Duodenal mucosa (tissue), 2 donors: ENCODE results near the gene TMEM184A.

Experiments used
- H3K27ac ChIP-seq: one replicate; pipeline ENCODE4 v1.7.0; 2013; ENCODE audit warnings: low read depth, low read length
- H3K27me3 ChIP-seq, 2 donors: one replicate each; pipeline ENCODE4 v1.7.0; 2013; ENCODE audit warnings: low read length in 2 of 2, control low read depth in 1 of 2; ENCODE audit not compliant: insufficient read depth in 2 of 2, control insufficient read depth in 1 of 2
- H3K36me3 ChIP-seq, 2 donors: one replicate each; pipeline ENCODE4 v1.7.0; 2013; ENCODE audit warnings: low read length in 2 of 2, control low read depth in 1 of 2; ENCODE audit not compliant: insufficient read depth in 2 of 2, control insufficient read depth in 1 of 2
- H3K4me1 ChIP-seq, 2 donors: one replicate each; pipeline ENCODE4 v1.7.0; 2013; ENCODE audit warnings: low read length in 2 of 2, control low read depth in 1 of 2; ENCODE audit not compliant: insufficient read depth in 2 of 2, control insufficient read depth in 1 of 2
- H3K4me3 ChIP-seq, 2 donors: one replicate each; pipeline ENCODE4 v1.7.0; 2013; ENCODE audit warnings: low read length in 2 of 2, low read depth in 1 of 2
- H3K9ac ChIP-seq, 2 donors: one replicate each; pipeline ENCODE4 v1.7.0; 2013; ENCODE audit warnings: low read length in 2 of 2, low read depth in 1 of 2
- H3K9me3 ChIP-seq, 2 donors: one replicate each; pipeline ENCODE4 v1.7.0; 2013; ENCODE audit warnings: low read length in 2 of 2, control low read depth in 1 of 2; ENCODE audit not compliant: control insufficient read depth in 1 of 2

TMEM184A gene

GRCh38 chr7:1495564-1496242 lies 60.3 kb downstream of the TMEM184A start:
- Histone ChIP-seq H3K4me1 (no peaks in the 10 kb centered on the region), H3K27ac (no peak overlapping the region), H3K4me3 (no peak overlapping the region), H3K9ac (no peak overlapping the region), H3K36me3 (peaks cover 18 to 78% of the 10 kb centered on the region in 2 donors), H3K27me3 (no peaks in the 10 kb centered on the region), H3K9me3 (no peaks in the 10 kb centered on the region)

- Histone ChIP-seq H3K27me3 (no peaks in the 10 kb centered on the region), H3K9me3 (no peaks in the 10 kb centered on the region), H3K9ac (no peak overlapping the region), H3K4me3 (no peak overlapping the region), H3K27ac (no peak overlapping the region), H3K36me3 (peaks cover 17 to 78% of the 10 kb centered on the region in 2 donors), H3K4me1 (no peaks in the 10 kb centered on the region)
Measured at GRCh38 chr7:1494866-1495563, 61.0 kb downstream of the TMEM184A start.

DNA sequence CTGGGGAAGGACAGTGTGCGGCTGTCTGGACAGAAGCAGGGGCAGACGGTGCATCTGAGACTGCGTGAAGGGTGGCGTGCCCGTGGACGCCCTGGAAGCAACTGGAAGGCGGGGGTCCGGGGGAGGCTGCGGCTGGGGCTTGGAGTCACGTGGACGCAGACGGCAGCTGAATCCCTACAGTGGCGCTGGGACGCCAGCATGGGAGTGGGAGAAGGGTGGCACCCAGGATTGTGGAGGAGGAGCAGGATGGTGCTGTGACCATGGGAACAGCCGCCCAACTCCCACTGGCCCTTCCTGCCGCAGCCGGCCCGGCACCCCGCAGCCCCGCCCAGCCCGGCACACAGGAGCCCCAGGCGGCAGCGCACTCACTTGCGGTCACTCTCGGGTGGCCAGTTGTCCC lies 61.6 kb downstream of the TMEM184A start:
- Histone ChIP-seq H3K27ac (no peak overlapping the region), H3K9me3 (no peaks in the 10 kb centered on the region), H3K36me3 (peaks cover 19 to 78% of the 10 kb centered on the region in 2 donors), H3K27me3 (no peaks in the 10 kb centered on the region), H3K4me3 (no peak overlapping the region), H3K4me1 (no peaks in the 10 kb centered on the region), H3K9ac (no peak overlapping the region)

GRCh38 chr7:1493571-1493970 lies 62.4 kb downstream of the TMEM184A start:
- no peak overlapping the region for H3K9ac ChIP-seq
- no peaks in the 10 kb centered on the region for H3K27me3 ChIP-seq
- H3K4me1 ChIP-seq, result no peaks in the 10 kb centered on the region
- no peak overlapping the region for H3K27ac ChIP-seq
- no peak overlapping the region for H3K4me3 ChIP-seq
- no peaks in the 10 kb centered on the region for H3K9me3 ChIP-seq
- H3K36me3 ChIP-seq, result peaks cover 28 to 81% of the 10 kb centered on the region in 2 donors

DNA sequence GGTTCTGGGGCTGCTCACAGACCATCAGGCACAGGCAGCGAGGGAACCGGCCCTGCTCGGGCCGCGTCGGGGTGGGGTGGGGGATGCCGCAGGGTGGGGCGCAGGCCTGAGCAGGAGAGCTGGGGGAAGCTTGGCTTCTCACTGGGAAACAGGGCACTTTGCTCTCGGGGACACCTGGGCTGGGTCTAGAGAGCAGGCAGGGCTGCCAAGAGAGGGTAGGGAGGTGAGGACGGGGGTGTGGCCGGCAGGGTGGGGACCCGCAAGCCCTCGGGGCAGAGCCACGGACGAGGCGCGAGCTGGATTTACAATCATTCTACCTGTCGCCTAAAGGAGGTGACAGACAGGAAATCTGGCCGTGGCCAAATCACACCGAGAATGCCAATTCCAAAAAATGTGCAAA lies 62.9 kb downstream of the TMEM184A start:
- H3K36me3 ChIP-seq, result peaks cover 32 to 83% of the 10 kb centered on the region in 2 donors
- no peaks in the 10 kb centered on the region for H3K9me3 ChIP-seq
- no peaks in the 10 kb centered on the region for H3K27me3 ChIP-seq
- H3K4me3 ChIP-seq, result no peak overlapping the region
- H3K9ac ChIP-seq, result no peak overlapping the region
- no peaks in the 10 kb centered on the region for H3K4me1 ChIP-seq
- no peak overlapping the region for H3K27ac ChIP-seq

DNA sequence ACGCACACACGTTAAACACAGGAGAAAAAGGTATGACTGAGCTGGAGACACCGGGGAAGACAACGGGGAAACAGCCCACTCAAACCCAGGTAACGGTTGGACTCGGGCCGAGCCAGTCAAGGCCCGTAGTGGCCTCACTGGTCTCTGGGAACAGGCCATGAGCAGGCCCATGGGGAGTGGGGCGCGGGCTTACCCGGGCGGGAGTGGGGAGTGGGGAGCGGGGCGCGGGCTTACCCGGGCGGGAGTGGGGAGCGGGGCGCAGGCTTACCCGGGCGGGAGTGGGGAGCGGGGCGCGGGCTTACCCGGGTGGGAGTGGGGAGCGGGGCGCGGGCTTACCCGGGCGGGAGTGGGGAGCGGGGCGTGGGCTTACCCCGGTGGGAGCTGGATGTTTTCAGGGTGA lies 63.4 kb downstream of the TMEM184A start:
- Histone ChIP-seq H3K9ac (no peak overlapping the region), H3K9me3 (no peaks in the 10 kb centered on the region), H3K27ac (no peak overlapping the region), H3K4me1 (no peaks in the 10 kb centered on the region), H3K36me3 (peaks cover 35 to 83% of the 10 kb centered on the region in 2 donors), H3K4me3 (no peak overlapping the region), H3K27me3 (no peaks in the 10 kb centered on the region)
